Midbrain (tissue), 1 donor: Measurements from ENCODE around the gene MROH2B.

ENCODE experiments used
- DNase-seq: peaks from one replicate; lab custom pipeline; 2025; lab: John Stamatoyannopoulos, UW

The MROH2B gene

DNA sequence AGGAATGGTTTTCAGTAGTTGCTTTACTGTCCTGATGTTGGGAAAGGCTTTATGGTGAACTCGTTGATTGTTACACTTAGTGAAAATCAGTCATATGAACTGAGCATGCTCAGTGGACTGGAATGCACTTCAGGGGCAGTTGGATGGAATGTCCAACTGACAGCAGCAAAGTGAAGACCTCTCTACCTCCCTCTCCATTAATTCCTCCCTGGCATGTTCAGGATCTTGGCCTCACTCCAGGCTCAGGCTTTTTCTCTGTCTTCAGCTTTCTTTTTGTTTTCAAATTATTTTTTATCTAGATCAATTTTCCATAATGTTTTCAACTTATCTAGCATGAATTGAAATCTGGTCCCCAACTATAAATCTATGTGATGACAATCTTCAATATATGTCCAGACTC, at the start of gene MROH2B:
Gene MROH2B (minus strand): TSS at position 101 of the 400 bp plus-strand sequence. CDS start 490 bp downstream, outside the sequence.
- DNase-seq: no peak

DNA sequence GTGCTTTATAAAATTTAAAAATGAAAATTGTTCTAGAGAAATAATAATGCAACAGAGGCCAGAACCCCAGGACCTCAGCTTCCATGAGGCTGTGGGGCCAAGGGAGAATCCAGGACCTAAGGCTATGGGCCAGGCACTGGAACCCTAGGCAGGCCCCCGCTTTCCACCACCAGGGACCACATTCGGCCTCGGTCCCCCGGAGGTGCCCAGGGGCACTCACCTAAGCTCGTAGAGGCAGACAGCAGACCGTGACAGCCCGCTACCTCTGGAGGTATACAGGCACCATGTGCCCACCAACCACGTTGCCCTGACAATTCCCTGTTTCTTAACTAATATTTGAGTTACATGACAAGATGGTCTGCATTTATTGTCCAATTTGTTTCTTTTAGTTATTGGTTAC, 49.5 kb upstream of the MROH2B start:
- no peak for DNase-seq

DNA sequence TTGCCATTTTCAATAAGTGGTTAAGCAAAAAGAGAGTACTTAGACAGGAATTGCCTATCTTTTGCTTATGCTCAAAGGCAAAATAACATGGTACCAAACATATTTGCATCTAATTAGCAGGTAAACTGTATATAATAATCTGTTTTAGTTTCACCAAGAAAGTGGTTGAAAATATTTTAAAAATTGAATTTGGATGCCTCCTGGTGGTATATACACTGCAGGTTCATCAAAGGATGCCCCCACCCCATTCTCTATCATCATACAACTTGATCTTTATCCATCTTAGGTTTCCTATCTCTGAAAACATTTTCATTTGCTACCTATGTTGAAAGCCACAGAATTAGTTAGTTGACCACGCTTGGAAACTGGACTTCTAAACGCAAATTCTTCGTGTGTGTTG, 47.0 kb upstream of the MROH2B start:
- DNase-seq: no peak

DNA sequence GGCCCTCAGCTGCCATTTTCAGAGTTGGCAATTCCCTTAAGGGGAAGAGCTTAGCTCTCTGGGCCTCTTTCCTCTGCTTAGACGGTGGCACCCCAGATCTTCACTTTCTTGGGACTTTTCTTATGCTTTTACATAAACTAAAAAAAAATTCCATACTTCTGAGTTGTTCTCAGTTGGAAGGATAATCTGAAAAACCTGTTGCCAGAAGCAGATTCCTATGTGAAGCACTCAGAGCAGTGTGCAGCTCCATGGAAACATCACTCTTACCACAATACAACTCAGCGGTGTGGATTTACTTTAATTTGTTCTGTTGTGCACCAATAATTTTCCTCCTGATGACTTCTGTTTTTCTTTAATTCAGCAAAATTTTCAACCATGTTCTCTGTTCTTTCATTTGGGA, 44.1 kb upstream of the MROH2B start:
- no peak for DNase-seq

DNA sequence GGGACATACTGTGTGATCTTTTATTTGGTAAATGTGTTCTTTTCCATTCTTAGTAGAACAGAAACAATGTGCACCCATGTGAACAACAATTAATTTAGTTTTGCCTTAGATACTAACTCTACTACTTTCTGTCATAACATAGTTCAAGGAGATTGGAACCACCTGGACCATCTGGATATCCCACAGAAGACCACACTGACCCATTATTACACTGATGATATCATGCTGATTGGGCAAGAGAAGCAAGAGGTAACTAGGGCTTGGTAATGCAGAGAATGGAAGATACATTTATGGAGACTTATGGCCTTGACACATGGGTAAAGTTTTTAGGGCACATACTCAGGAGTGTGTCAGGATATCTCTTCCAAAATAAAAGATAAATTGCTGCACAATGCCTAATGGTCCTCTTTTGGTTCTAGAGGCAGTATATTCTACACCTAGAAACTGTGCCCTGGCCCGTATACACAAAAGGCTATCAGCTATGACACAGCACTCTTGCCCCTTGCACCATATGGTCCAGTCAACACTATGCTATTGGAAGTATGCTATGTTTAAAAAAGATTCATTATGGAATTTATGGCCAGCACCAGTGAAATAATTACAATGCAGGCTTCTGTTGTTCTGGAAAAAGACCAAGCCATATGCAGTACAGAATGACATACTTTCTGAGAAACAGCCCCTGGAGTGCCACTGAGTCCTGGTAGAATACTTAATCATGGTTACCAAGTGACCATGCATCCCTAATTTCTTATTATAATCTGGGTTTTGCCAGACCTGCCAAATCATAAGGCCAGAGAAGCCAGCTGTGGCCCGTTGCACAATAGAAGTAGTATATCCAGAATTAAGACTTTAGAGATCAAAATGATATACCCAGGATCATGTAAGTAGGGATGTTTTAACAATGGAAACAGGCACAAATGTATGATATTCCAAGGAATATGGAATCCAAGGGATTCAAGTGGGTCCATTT, 41.6 kb upstream of the MROH2B start:
- DNase-seq: no peak

DNA sequence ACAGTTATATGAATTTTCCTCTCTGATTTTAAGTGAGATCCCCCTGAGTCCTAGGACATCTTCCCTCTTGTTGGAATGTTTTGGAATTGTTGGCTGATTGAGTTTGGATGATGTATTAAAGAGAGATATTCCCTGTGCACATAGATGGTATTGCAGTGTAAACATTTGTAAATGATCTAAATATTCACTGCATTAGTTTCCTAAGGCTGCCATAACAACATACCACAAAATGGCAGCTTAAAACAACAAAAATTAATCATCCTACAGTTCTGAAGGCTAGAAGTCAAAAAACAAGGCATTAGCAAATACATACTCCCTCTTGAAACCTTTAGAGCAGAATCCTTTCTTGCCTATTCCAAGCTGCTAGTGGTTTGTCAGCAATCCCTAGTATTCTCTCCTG, 38.0 kb upstream of the MROH2B start:
- DNase-seq: no peak

DNA sequence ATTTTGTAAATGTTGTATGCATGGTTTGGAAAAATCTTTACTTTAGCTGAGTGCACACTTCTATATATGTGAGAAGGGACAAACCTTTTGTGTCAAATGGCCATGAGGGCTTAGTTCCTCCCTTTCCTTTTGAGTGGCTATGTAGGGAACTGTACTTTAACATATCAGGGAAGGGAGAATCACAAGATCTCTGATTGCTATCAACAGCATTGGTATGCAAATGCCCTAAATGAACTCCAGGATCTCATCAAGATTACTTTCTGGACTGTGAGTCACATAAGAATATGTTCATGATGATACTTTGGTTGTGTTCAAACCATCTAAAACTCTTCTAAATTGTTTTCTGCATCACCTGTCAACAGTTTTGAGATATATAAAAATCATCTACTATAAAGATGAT, 31.2 kb upstream of the MROH2B start:
- DNase-seq: no peak

DNA sequence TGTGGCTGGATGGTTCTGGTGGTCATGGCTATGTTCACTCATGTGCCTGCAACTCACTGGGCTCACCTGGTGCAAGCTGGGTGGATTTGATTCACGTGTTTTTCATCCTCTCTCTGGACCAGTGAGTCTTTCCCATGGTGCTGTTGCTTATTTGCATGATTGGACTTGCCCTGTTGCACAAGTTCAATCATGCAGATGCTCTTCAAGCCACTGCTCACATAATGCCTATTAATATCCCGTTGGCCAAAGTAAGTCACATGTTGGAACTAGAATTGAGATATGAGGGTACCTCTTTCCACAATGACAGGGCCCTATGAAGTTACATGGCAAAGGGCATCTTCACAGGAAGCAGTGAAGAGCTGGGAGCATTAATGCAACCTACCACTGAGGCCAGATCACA, 26.5 kb upstream of the MROH2B start:
- no peak for DNase-seq

DNA sequence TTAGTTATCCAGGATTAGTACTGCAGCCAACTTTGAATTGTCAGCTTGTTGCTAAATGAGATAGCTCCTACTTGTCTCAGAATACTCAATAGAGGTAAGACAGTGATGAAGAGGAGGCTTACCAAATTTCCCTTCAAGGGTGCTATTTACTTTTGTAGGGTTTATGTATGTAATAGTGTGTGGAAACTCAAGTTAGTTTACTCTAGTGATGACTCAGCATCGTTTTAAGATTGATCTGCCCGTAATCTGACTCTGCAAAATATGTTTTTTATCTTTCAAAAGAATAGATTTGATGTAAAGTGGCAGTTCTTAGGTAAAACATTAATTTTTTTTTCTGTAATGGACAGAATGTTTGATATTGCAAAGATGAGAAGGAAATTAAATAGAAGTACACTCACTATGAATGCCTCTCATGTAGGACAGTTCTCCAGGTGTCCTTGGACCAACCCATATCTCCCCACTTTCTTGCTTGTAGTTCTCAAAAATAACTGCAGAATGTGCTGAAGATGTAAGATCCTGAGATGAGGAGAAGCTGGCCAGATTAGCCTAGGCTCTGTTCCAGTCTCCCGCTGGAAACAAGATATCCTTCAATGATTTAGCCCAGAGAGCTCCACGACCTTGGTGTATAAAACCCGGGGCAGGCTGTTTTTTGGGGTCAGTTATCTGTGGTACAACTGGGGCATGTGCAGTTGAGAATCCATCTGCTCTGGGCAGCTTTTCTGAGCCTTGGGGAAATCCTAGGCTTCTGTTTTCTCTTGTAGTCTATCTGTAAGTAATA, 24.4 kb upstream of the MROH2B start:
- no peak for DNase-seq

DNA sequence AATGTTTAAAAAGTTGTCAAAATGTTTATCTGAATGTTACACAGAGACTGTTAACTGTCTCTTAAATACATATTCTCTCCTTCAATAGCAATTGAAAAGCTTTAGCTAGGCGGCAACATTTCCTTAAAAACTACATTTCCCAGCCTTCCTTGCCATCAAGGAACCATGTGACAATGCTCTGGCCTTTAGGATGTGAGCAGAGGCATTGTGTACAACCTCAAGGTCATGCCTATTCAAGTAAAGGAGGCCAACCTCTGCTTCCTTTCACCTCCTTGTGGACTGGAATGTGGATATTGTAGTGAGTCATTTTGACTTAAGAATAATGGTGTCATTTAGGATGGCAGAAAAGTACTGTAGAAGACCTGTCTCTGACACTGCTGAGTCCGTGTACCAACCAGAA, 23.7 kb upstream of the MROH2B start:
- DNase-seq: no peak

DNA sequence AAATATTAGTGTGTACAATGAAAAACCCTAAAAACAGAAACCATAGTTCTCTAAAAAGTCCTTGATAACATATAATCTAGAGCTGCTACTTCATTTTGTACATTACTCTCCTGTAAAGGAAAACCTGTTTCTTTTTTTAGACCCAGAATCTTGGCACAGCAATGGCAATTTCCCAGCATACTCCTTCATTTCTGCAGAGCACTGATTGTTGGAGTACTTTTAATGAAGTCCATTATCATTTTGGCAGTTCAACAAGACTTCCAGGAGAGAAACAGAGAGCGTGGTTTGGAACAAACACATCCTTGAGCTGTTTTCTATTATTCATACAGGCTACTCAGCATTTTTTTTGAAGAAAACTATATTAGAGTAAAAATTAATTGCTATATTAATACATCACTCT, 22.7 kb upstream of the MROH2B start:
- DNase-seq: no peak

DNA sequence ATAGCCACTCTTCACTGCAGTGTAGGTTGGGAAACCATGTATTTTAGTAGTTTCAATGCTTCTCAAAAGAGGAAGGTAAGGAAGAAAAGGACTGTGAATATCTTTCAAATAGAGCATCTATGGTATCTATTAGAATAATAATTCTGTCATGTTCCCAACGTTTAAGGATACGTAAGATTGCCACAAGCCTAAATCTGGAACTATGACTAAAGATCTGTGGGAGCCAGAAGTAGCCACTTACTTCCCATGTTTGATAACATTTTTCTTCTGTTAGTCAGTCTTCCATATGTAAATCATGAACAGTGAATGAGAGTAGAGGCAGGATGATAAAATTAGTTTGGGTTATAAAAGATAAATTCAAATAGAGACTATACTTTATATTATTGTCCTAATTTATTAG, 16.3 kb upstream of the MROH2B start:
- DNase-seq: no peak

DNA sequence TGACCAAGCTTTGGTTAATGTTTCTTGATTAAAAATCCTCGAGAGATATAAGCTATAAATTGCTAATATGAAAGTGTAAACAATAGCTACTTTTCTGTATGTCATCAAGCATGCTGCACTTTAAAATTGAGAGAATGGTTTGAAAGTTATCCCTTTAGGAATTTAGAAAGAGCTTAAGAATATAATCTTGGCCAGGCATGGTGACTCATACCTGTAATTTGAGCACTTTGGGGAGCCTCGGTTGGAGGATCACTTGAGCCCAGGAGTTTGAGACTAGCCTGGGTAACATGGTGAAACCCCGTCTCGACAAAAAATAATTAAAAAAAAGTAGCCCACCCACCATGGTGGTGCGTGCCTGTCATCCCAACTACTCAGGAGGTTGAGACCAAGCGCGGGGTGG, 12.2 kb upstream of the MROH2B start:
- no peak for DNase-seq

DNA sequence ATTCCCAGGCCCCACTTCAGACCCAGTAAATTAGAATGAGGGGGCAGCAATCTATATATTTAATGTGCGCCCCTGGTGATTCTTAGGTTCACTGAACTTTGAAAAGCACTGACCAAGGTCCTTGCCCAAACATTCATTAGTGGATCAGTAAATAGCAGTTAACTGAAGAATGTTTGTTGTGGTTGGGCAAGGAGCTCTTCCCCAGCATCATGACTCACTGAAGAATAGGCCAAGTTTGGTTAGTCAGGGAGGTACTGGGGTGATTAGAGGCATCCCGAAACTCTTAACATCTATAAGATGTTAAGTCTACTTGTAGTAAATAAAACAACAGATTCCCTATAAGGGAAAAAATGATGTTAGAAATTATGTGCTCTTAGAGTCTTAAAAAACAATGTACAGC, 833 bp upstream of the MROH2B start:
- DNase-seq: no peak

DNA sequence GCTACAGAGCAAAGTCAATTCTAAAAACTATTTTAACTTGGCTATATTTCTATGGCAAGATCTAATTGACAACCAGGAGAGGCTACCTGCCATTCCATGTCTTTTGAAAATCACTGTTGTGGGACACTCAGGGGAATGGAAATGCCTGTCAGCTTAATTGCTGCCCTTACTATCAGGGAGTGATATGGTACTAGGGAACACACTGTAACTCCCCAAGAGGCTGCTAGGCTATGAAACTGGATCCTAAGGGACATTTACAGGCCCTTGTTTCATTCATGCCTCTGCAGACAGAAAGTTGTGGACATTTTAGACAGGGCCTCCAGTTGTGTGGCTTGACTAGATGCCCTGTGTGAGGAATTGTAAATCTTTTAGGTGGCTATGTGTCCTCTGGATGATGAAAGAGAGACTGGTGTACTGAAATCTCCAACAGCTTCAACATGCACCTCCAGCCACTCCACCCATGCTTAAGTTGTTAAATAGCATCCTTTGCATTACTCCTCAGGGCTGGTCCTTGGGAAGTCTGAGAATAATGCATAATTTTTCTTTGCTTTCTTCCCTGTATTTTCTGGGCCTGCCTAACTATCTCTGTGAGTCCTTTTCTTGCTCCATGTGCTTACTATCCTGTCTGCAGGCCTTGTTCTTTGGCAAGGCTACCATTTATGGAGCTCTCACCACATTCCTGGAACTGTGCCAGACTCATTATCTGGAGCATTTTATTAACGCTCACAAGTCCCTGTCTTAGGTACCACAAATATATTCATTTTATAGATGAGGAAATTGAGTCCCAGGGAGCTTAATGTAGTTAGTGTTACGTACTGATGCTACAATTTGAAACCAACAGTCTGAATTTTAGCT, 3.2 kb downstream of the MROH2B start:
- no peak for DNase-seq

DNA sequence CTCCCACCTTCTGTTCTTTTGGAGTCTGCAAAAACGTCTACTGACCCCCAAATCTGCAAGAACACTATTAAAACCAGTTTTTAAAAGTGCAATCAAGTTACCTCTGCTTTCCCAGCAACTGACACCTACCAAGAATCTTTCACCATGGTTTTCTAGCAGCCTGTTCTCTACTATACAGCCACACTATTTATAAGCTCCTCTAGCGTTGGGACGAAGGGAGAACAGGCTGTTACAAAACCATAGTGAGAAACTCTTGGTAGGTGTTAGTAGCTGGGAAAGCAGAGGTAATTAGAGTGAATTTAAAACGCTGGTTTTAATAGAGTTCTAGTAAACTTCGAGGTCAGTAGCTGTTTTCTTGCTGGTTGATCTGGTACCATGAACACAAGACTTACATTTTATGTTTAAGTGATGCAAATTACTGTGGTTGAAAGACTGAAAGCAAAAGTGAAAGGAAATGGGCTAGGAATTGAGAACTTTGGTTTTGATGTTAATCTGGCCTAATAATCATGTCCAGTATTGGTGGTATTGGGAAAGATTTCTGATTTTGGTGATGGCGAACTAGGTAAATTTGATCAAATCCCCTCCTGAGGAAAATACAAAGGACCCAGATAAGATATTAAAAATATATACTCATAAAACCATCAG, 5.3 kb downstream of the MROH2B start:
- no peak for DNase-seq

DNA sequence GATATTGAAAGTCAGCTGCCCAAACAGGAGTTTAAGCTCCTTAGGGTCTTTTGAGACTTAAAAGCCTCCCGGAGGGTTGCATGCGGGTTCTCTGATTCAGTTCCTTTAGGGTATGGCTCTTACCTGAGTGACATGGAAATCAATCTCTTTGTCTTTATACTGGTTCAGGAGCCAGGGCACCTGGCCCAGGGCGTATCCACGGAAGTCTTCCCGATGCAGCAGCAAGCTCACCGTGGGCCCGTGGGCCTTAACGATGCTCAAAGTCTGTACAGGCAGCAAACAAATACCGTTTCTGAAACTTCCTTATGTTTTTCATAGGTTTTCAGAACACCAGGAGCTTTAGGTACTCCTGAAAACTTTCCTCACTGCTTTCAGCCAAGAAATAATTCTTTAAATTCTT, 13.2 kb downstream of the MROH2B start:
- DNase-seq: no peak

DNA sequence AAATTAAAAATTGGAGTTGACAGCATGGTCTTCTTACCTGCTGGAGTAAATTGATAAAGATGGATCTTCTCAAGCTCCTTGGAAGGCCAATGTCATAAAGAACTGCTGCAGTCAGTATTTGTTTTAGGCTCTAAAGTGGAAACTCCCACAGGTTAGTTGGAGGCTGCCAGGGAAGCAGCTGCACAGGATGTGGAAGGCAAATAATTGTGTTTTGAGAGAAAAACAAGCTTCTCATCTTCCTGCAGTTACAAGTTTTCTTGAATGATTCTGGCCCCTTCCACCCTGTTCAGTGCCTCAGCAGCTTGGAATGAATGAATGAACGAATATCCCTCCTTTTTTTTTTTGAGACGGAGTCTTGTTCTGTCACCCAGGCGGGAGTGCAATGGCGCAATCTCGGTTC, 13.9 kb downstream of the MROH2B start:
- no peak for DNase-seq

DNA sequence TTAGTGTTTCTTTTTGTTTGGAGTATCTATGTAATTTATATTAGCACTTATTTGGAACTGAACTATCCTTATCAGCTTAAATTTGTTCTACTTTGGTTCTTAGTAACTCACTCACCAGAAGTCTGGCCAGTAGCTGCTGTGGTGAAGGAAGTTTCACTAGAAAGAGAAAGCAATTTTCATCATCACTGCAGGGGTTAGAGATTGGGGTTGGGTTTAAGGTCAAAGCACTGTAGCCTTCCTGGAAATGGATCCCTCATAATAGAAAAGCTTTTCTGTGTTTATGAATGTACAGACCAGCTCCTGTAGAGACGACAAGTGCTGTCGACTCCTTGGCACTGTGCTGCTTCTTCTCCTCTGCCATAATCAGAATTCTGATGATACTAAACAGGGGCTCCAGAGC, 22.2 kb downstream of the MROH2B start:
- no peak for DNase-seq

DNA sequence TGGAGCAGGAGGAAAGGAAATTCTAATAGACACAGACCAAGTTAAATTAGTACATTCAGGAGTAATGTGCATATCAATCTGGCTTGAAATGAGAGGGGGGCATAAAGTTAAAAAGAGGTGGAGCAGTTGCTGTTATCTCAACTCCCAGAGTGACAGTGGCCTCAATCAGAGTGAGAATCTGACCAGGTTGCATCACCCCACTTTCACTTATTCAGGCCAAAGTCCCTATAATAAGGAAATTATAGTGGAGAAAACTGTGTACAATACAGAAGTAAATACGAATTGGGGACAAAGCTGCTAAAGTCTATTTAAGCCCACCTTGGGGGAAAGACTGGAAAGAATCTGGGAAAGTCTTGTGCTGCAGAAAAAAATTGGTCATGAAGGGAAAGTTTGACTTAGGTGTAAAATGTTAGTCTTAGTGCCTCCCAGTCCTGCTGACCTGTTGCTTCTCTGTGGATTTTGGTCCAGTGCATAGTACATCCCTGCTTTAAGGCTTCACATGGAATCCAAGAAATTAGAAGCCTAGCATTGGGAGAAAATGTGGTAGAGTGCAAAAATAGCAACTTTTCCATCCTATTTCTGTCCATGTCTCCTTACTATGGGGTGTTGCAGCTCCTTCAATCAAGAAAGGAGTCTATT, 27.9 kb downstream of the MROH2B start:
- no peak for DNase-seq

DNA sequence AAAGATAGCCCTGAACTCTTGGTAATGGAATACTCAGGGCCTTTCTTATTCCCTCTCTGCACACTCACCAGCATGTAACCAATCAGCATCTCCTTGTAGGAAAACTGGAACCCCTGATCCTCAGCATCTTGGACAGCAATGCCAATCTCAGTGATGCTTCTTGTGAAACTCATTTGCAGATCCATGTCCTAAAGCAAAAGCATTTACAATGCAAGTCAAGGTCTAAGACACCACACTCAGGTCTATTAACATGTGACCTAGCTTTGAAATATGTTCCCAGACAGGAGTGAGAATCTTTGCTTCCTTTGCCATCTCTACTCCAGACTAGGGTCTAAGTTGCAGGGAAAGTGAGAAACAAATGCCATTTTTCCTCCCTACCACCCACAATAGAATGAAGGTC, 38.2 kb downstream of the MROH2B start:
- no peak for DNase-seq
